GM18951 (cell line): ENCODE measurements around the gene CADM4.

ENCODE experiments used
- POLR2A ChIP-seq: IDR thresholded peaks from 4 replicates; pipeline ENCODE4 v1.6.1; 2011; ENCODE audit warnings: mild to moderate bottlenecking; ENCODE audit not compliant: insufficient read length, insufficient read depth; ENCODE audit errors: extremely low read depth
- in situ Hi-C: fragments of 300-500 bp; cut with MboI; formaldehyde crosslinking; loops from one replicate; pipeline ENCODE4 v1.12.0; 2022; ENCODE audit warnings: low sequenced_read_pairs, mixed read lengths, inconsistent platforms; ENCODE audit not compliant: unreplicated experiment

CADM4 gene

DNA sequence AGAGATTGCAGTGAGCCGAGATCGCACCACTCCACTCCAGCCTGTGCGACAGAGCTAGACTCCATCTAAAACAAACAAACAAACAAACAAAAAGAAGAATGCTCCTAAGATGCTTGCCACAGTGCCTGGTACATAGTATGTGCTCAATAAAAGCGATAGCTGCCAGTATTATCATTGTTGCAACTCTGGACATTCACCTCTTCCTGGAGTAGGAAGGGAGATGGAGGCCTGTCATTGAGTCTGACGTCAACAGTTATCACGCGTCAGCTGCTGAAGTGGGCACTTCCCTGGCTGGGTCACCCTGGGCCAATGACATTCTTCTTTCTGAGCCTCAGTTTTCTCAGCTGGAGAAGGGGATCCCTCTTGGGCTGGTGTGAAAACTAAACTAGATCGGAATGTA, 34.5 kb upstream of the CADM4 start:
- in situ Hi-C loops, result no loop called here
- TF ChIP-seq POLR2A, result no peak

DNA sequence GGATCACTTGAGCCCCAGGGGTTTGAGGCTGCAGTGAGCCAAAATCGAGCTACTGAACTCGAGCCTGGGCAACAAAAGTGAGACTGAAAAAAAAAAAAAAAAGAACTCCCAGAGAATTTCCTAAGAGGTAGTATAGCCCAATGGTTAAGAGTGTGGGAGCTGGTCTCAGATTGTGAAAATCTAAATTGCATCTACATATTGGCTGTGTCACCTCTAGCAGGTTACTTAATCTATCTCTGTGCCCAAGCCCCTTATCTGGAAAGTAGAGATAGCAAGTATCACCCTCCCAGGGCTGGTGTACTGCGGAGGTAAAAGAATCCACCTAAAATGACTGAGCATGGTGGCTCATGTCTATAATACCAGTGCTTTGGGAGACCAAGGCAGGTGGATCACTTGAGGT, 34.0 kb upstream of the CADM4 start:
- no peak for TF ChIP-seq POLR2A
- in situ Hi-C loops, result no loop called here

DNA sequence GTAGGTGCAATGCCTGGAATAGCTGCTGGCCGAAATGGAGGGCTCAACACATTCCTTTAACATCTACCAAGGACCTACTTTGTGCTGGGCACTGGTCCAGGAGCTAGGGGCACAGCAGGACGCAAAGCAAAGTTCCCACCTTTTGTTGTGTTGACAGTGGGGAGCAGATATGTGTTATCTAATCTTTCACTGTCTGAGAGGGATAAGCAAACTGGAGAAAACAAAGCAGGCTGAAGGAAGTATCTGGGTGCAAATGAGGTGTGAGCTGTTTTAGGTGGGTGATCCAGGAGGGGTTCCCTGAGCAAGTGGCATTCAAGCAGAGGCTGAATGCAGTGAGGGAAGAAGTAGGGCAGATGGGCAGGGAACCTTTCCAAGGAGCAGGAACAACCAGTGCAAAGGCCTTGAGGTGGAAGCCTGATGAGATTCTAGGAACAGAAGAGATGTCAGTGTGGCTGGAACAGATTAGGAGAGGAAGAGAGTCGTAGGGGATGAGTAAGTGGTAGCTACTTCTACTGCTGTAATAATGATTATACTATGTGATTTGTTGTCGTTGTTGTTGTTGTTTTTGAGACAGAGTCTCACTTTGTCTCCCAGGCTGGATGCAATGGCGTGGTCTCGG, 32.5 kb upstream of the CADM4 start:
- in situ Hi-C loops, result no loop called here

DNA sequence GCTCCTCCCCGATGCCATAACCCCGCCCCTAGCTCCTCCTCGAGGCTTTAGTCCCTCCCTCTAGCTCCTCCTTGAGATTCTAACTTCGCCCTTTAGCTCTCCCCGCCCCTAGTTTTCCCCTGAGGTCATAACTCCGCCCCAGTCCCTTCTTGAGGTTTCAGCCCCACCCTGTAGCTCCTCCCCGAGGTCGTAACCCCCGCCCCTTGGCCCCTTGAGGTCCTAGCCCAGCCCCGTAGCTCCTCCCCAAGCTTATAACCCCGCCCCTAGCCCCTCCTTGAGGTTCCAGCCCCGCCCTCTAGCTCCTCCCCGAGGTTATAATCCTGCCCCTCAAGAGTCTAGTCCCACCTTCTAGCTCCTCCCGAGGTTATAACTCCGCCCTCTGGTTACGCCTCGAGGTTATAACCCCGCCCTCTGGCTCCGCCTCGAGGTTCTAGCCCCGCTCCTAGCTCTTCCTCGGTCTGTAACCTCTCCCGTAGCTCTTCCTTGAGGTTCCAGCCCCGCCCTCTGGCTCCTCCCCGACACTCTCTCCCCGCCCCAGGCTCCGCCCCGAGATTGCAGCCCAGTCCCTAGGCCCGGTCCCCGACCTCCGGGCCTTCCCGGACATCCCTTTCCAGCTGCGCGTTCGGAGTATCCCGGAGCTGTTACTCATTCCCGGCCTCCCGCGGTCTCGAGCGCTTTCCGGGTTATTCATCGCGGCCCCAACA, 28.9 kb upstream of the CADM4 start:
- in situ Hi-C loops, result no loop called here

More for the DNA sequence above, 32.5 kb upstream of the CADM4 start:
- TF ChIP-seq POLR2A, result no peak

DNA sequence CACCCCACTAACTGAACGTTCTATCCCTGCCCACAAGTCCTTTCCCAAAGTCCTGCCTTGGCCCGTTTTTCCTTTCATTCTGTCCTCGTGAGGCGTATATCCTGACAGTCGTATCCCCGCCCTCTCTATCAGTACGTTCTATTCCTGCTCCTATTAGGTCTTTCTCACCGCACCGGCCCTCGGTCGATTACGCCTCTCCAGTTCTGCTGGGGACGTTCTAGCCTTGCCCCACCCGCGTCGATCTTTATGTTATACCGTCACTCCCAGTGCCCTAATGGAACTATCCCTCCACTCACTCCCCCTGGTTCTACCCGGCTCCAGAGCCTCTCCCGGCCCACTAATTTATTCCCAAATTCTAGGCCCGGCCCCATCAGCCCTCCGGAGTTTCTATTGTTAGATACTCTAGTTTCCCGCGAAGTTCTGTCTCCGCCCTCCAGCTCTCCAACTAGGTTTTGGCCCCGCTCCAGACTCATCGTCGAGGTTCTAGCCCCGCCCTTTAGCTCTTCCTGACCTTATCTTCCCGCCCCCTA, 28.3 kb upstream of the CADM4 start:
- in situ Hi-C loops, result no loop called here
- TF ChIP-seq POLR2A, result no peak

More for the DNA sequence above, 28.9 kb upstream of the CADM4 start:
- peak; percentile 61 for TF ChIP-seq POLR2A

DNA sequence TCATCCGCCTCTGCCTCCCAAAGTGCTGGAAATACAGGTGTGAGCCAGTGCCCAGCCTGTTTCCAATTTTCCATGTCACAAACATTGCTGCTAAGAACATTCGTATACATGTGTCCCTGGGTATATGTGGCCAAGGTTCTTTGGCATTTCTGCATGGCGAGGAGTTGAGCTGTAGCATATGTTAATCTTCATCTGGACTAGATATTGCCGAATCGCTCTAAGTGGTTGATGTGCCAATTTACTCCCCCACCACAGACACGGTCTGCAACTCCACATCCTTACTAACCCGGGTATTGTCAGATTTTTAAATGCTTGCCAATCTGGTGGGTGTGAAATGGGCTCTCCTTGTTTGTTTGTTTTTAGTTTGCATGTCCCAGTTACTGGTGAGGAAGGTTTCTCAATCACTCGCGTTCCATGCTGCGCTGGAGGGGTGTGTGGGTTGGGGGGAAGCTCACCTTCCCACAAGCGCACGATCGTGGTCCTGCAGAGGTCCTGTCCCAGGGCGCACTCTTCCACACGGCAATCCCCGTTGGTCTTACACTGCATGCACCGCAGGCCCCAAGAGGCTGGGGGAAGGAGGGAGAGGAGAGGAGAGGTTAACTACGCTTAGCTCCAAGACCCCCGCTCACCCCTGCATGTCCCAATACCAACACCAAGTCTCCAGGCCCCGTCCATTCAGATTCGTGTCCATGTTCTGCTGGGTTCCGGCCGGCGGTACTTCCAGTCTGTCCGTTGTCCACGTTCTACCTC, 27.7 kb upstream of the CADM4 start:
- TF ChIP-seq POLR2A, result no peak

DNA sequence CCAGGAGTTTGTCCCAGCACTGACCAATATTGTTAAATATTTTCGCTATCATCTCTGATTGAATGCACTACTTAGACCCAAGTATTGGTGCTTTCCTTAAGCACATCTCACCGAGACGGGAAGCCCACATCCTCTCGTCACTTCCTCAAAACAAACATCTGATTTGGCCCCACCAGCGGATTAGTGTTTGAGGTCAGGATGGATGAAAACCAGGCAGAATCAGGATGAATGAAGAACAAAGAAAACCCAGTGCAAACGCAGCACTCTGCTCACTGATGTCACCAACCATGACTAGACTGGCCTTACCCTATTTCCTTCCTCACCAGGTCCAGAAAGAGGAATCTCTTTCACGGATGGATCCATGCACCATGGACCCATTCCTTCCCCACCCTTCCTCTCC, 24.4 kb upstream of the CADM4 start:
- no peak for TF ChIP-seq POLR2A
- in situ Hi-C loops, result no loop called here

More for the DNA sequence above, 27.7 kb upstream of the CADM4 start:
- in situ Hi-C loops, result no loop called here

DNA sequence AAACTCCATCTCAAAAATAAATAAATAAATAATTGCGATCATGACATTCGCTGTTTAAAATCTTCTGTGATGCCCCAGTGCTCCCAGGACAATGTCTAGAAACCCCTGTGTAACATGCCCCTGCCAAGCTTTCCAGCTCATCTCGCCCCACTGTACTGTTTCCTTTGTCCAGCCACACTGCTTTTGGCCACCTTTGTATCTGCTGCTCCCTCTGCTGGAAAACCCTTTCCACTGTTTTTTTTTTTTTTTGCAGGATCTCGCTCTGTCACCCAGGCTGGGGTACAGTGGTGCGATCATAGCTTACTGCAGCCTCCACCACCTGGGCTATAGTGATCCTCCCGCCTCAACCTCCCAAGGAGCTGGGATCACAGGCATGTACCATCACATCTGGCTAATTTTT, 22.8 kb upstream of the CADM4 start:
- in situ Hi-C loops, result no loop called here
- no peak for TF ChIP-seq POLR2A

DNA sequence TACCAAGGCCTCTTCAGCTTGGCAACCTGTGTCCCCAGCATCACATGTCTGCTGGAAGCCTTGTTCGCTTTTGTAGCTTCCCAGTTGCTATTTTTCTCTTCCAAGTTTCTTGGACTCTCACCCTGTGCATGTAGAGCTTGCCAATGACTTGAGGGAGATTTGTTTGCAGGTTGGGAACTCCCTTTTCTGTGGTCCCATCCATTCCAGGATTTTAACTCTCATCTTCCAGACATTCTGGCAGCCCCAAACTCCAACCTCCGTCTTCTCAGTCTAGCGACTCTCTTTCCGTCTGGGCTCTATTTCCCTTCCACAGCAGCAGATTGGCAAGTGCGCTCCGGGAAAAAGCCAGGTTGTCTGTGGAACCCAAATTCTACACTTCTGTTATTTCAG, 21.3 kb upstream of the CADM4 start:
- in situ Hi-C loops, result no loop called here
- TF ChIP-seq POLR2A, result no peak

DNA sequence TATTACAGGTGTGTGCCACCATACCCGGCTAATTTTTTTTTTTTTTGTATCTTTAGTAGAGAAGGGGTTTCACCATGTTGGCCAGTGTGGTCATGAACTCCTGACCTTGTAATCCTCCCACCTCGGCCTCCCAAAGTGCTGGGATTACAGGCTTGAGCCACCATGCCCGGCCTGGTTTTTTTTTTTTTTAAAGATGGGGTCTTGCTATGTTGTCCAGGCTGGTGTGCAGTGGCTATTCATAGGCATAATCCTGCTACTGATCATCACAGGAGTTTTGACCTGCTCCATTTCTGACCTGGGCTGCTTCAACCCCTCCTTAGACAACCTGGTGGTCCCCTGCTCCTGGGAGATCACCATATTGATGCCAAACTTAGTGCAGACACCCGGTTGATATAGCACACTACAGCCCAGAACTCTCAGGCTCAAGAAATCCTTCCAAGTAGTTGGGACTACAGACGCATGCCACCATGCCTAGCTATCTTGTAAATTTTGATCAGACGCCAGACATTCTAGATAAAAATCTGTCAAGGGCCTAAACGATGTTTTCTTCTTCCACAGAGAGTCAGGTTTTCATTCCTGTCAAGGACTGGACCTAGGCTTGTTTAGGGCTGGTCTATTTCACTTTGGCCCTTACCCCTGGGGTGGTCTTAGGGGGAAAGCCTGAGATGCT, 20.8 kb upstream of the CADM4 start:
- TF ChIP-seq POLR2A, result no peak
- in situ Hi-C loops, result no loop called here

DNA sequence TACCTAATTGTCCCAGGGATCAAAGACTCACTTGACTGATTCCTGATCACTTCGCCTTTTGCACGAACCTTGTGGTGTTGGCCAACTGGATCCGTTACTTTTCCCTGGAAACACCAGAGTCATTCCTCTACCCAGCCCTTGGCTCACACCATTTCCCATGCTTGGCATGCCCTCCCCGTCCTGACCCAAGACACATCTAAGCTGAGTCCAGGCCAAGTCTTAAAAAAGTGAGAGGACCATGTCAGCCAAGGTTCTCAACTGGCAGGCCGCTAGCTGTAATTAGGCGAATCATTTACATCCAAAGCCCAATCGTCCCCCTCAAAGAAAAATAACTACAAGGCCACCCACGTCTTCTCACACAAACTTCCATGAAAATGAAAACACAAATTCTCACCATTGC, 18.8 kb upstream of the CADM4 start:
- no peak for TF ChIP-seq POLR2A
- in situ Hi-C loops, result no loop called here

DNA sequence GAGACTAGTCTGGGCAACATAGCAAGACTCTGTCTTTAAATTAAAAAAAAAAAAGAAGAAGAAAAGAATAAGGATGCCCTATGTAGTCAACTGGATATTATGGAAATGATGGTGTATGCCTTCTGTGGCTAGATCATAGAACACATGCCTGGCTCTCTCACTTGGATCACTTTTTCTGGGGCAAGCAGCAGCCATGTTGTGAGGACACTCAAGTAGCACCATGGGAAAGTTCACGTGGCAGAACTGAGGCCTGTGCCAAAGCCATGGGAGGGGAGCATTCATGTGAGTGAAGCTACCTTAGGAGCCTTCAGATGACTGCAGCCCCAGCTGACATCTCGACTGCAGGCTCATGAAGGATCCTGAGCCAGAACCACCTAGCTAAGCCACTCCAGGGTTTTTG, 18.4 kb upstream of the CADM4 start:
- in situ Hi-C loops, result no loop called here
- no peak for TF ChIP-seq POLR2A

DNA sequence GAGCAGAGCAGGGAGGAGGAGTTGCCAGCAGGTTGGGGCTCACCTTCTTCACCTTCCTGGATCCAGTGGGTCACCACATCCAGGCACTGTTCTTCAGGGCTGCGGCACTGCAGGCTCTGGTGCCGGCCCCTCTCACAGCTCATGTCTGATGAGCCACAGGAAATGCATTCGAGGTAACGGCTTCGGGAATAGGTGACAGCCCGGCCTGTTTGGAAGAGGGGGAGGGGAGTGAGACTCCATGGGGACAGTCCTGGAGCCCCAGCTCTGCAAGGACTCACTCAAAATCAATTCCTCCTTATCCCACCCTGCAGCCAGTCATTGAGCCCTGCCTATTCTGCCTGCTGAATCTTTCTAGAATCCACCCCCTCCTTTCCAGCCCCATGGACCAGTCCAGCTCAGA, 16.8 kb upstream of the CADM4 start:
- in situ Hi-C loops, result no loop called here
- TF ChIP-seq POLR2A, result no peak

DNA sequence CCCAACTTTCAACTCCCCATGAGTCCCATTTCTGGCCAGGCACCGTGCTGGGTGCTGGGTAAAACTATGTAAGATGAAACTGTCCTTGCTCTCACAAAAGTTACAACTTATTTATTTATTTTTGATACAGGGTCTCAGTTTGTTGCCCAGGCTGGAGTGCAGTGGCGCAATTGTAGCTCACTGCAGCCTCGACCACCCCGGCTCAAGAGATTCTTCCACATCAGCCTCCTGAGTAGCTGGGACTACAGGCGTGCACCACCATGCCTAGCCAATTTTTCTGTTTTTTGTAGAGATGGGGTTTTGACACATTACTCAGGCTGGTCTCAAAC, 12.9 kb upstream of the CADM4 start:
- in situ Hi-C loops, result no loop called here
- TF ChIP-seq POLR2A, result no peak
